Measurements from ENCODE around the gene FCMR.

FCMR gene

GRCh38 chr1:206895325-206895724 is 26.4 kb downstream of the FCMR start:
- H3K27me3 ChIP-seq (replicated peaks) = no peaks in the 10 kb centered on the region
- H3K36me3 ChIP-seq (replicated peaks) = no peaks in the 10 kb centered on the region
- in situ Hi-C loops (cut with HindIII; ENCODE audit: low pct_ligation_motif_present, low sequenced_read_pairs) = no loop called here
- H3K27ac ChIP-seq = no peak overlapping the region
- no peak overlapping the region for H3K4me3 ChIP-seq (ENCODE audit: low read depth, low read length)
- DNase-seq = no peak
- TF ChIP-seq, protein P1, sequence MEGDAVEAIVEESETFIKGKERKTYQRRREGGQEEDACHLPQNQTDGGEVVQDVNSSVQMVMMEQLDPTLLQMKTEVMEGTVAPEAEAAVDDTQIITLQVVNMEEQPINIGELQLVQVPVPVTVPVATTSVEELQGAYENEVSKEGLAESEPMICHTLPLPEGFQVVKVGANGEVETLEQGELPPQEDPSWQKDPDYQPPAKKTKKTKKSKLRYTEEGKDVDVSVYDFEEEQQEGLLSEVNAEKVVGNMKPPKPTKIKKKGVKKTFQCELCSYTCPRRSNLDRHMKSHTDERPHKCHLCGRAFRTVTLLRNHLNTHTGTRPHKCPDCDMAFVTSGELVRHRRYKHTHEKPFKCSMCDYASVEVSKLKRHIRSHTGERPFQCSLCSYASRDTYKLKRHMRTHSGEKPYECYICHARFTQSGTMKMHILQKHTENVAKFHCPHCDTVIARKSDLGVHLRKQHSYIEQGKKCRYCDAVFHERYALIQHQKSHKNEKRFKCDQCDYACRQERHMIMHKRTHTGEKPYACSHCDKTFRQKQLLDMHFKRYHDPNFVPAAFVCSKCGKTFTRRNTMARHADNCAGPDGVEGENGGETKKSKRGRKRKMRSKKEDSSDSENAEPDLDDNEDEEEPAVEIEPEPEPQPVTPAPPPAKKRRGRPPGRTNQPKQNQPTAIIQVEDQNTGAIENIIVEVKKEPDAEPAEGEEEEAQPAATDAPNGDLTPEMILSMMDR (IDR thresholded peaks at IDR 0.05; ENCODE audit: low read depth, low read length, missing control alignments) = no peak

DNA sequence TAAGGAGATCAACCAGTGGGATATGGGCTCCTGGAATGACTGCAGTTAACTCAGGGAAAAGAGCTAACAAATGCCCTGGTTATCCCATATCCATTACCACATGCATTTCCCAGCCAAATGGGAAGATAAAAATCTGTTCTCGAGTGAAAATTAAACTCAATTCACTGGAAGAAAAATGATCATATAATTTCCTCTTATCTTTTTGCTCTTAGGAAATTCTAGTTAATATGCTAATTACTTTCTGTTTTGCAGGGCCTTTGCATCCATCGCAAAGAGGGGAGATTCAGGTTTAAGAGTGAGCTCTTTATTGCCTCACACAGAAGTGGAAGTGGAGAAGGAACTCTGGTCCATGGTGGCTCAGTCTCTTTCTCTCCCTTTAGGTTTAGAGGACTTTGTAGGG is 28.4 kb downstream of the FCMR start:
- no peaks in the 10 kb centered on the region for H3K27me3 ChIP-seq (replicated peaks)
- TF ChIP-seq, protein P1 (IDR thresholded peaks at IDR 0.05; ENCODE audit: low read depth, low read length, missing control alignments) = no peak
- DNase-seq = no peak
- no peaks in the 10 kb centered on the region for H3K36me3 ChIP-seq (replicated peaks)
- H3K4me3 ChIP-seq (ENCODE audit: low read depth, low read length) = no peak overlapping the region
- in situ Hi-C loops (cut with HindIII; ENCODE audit: low pct_ligation_motif_present, low sequenced_read_pairs) = no loop called here
- no peak overlapping the region for H3K27ac ChIP-seq

DNA sequence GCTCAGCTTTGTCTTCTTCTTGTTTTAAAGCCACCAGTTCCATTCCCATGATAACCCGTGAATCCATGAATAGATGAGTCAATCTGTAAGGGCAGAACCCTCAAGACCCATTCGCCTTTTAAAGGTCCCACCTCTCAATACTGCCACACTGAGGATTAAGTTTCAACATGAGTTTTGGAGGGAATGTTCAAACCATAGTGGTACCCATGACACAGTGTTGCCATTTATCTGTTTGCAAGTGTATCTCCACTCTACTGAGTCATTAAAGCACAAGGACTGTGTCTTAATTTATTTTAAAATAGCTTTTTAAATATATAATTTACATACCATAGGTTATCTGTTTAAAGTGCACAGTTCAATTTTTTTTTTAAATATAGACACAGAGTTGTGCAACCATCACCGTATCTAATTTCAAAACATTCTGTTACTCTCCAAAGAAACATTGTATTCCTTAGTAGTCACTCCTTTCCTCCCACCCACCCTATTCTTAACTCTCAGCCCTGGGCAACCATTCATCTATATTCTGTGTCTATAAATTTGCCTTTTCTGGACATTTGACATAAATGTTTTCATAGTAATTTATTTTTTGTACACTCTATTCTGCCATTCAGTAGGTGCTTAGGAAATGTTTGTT is 29.3 kb downstream of the FCMR start:
- TF ChIP-seq, protein P1 (IDR thresholded peaks at IDR 0.05; ENCODE audit: low read depth, low read length, missing control alignments) = no peak
- Histone ChIP-seq H3K36me3 (replicated peaks) (no peaks in the 10 kb centered on the region), H3K27me3 (replicated peaks) (no peaks in the 10 kb centered on the region), H3K27ac (no peak overlapping the region), H3K4me3 (ENCODE audit: low read depth, low read length) (no peak overlapping the region)
- no peak for DNase-seq
- in situ Hi-C loops (cut with HindIII; ENCODE audit: low pct_ligation_motif_present, low sequenced_read_pairs) = no loop called here

- no peak overlapping the region for H3K4me3 ChIP-seq (ENCODE audit: low read depth, low read length)
- in situ Hi-C loops (cut with HindIII; ENCODE audit: low pct_ligation_motif_present, low sequenced_read_pairs) = no loop called here
- no peak overlapping the region for H3K27ac ChIP-seq
- H3K36me3 ChIP-seq (replicated peaks) = no peaks in the 10 kb centered on the region
- TF ChIP-seq, protein P1 (IDR thresholded peaks at IDR 0.05; ENCODE audit: low read depth, low read length, missing control alignments) = no peak
- DNase-seq = no peak
- H3K27me3 ChIP-seq (replicated peaks) = no peaks in the 10 kb centered on the region
Observed at GRCh38 chr1:206891412-206891811, 30.3 kb downstream of the FCMR start.

- in situ Hi-C loops (cut with HindIII; ENCODE audit: low pct_ligation_motif_present, low sequenced_read_pairs) = no loop called here
- Histone ChIP-seq H3K27me3 (replicated peaks) (no peaks in the 10 kb centered on the region), H3K4me3 (ENCODE audit: low read depth, low read length) (no peak overlapping the region), H3K36me3 (replicated peaks) (no peaks in the 10 kb centered on the region), H3K27ac (peak overlapping the region; percentile 11)
- TF ChIP-seq, protein P1 (IDR thresholded peaks at IDR 0.05; ENCODE audit: low read depth, low read length, missing control alignments) = no peak
- peak; percentile 65 for DNase-seq
Observed at GRCh38 chr1:206890125-206891060, 31.3 kb downstream of the FCMR start.

Measured in brain microvascular endothelial cell (primary cell).